Loucy (cell line): ENCODE data around the gene SIDT2.

Experiments
- EZH2phosphoT487 ChIP-seq: fragments of 200-600 bp; IDR thresholded peaks from 2 replicates; pipeline ENCODE4 v1.6.1; 2018; ENCODE audit warnings: antibody characterized with exemption, mild to moderate bottlenecking, moderate library complexity, borderline replicate concordance
- TF ChIP-seq, protein P1 (sequence below): fragments of 200-600 bp; sonication (generic); conservative IDR thresholded peaks from 2 replicates; pipeline ENCODE4 v1.5.1; 2014; ENCODE audit warnings: mild to moderate bottlenecking, antibody characterized with exemption, low read length

DNA sequence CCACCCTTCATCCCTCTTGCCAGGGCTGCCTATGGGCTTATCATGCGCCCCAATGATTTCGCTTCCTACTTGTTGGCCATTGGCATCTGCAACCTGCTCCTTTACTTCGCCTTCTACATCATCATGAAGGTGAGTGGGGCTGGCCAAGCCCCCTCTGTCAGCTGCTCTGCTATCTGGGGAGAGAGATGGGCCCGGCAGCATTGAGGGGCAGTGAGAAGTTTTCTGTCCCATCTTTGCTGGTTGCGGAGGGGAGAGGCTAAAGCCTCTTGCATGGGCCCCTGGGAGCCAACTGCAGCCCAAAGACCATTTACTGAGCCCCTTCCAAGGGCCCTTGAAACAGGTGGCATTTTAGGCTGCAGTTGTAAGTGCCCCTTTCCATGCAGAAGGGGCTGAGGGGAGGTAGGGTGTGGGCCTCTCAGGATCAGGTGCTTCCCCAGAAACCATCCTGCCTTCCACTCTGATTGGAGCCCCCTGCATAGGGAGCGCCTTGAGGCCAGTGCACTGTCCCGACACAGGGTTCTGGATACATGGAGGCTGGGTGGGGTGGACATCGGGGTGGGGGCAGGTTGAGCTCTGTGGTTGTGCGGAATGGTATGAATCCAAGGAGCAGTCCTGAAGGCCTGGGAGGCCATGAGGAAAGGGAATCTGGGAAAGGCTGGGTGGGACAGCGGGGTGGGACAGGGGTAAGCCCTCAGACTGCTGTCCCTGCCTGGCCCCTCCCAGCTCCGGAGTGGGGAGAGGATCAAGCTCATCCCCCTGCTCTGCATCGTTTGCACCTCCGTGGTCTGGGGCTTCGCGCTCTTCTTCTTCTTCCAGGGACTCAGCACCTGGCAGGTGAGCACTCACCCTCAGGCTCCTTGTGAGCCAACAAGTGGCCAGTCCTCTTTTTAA lies 14.8 kb downstream of the SIDT2 start:
- TF ChIP-seq, protein P1, sequence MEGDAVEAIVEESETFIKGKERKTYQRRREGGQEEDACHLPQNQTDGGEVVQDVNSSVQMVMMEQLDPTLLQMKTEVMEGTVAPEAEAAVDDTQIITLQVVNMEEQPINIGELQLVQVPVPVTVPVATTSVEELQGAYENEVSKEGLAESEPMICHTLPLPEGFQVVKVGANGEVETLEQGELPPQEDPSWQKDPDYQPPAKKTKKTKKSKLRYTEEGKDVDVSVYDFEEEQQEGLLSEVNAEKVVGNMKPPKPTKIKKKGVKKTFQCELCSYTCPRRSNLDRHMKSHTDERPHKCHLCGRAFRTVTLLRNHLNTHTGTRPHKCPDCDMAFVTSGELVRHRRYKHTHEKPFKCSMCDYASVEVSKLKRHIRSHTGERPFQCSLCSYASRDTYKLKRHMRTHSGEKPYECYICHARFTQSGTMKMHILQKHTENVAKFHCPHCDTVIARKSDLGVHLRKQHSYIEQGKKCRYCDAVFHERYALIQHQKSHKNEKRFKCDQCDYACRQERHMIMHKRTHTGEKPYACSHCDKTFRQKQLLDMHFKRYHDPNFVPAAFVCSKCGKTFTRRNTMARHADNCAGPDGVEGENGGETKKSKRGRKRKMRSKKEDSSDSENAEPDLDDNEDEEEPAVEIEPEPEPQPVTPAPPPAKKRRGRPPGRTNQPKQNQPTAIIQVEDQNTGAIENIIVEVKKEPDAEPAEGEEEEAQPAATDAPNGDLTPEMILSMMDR: no peak
- no peak for TF ChIP-seq EZH2phosphoT487
